ENCODE data around the gene ASTE1.

DNA sequence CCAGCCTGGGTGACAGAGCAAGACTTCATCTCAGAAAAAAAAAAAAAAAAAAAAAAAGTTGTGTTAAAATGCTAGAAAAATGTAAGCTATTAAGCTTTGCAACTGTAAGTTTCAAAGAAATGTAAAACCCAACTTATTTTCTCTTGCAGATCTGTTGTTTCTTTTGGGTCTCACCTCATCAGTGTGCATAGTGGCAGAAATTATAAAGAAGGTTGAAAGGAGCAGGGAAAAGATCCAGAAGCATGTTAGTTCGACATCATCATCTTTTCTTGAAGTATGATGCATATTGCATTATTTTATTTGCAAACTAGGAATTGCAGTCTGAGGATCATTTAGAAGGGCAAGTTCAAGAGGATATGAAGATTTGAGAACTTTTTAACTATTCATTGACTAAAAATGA, 25.6 kb downstream of the ASTE1 start:
- no peak for TF ChIP-seq CTCF (conservative IDR thresholded peaks at IDR 0.05; ENCODE audit: low read depth, low read length)
- TF ChIP-seq EZH2 (IDR thresholded peaks at IDR 0.05; ENCODE audit: borderline replicate concordance, low read depth, low read length, poor library complexity, severe bottlenecking) = no peak
